ENCODE results near the gene VSIG10L2.

- TF ChIP-seq SP1 (IDR thresholded peaks at IDR 0.05) (no peak), ELF4 (IDR thresholded peaks at IDR 0.05) (no peak), FOXM1 (IDR thresholded peaks at IDR 0.05; ENCODE audit: borderline replicate concordance) (no peak), LEF1 (IDR thresholded peaks at IDR 0.05; ENCODE audit: borderline replicate concordance) (no peak), CTBP1 (IDR thresholded peaks at IDR 0.05; ENCODE audit: borderline replicate concordance) (no peak), NFRKB (IDR thresholded peaks at IDR 0.05) (no peak), PKNOX1 (IDR thresholded peaks at IDR 0.05) (no peak), FOXA1 (IDR thresholded peaks at IDR 0.05) (no peak), HDGF (IDR thresholded peaks at IDR 0.05; ENCODE audit: borderline replicate concordance) (no peak), L3MBTL2 (conservative IDR thresholded peaks at IDR 0.05) (no peak)
These were observed 44.4 kb downstream of the VSIG10L2 start for GRCh38 chr11:125990244-125990643.
